ENCODE data around the gene PPP4R3A.
"Not testable (repeated sequence)": the region's sequence is repeated elsewhere in the genome, so short reads cannot be mapped to it uniquely, and the experiment has no call there.

The PPP4R3A gene

GRCh38 chr14:91503000-91503504 is 7.1 kb downstream of the PPP4R3A start:
- DNase-seq = no peak

- DNase-seq = no peak
These were observed 7.9 kb downstream of the PPP4R3A start for GRCh38 chr14:91501951-91502930.

GRCh38 chr14:91501348-91501747 is 8.8 kb downstream of the PPP4R3A start:
- DNase-seq = no peak

- DNase-seq = no peak
These were observed 13.3 kb downstream of the PPP4R3A start for GRCh38 chr14:91496790-91497189.

- not testable (repeated sequence) for DNase-seq
These were observed 15.6 kb downstream of the PPP4R3A start for GRCh38 chr14:91494392-91495065.

GRCh38 chr14:91493169-91493568 is 16.9 kb downstream of the PPP4R3A start:
- no peak for DNase-seq

- no peak for DNase-seq
These were observed 25.4 kb downstream of the PPP4R3A start for GRCh38 chr14:91484744-91485143.

- DNase-seq = no peak
These were observed 25.9 kb downstream of the PPP4R3A start for GRCh38 chr14:91484186-91484585.

- no peak for DNase-seq
These were observed 27.7 kb downstream of the PPP4R3A start for GRCh38 chr14:91482263-91483013.

GRCh38 chr14:91477388-91477787 is 32.7 kb downstream of the PPP4R3A start:
- no peak for DNase-seq

GRCh38 chr14:91473046-91473445 is 37.1 kb downstream of the PPP4R3A start:
- DNase-seq = no peak

- no peak for DNase-seq
These were observed 39.9 kb downstream of the PPP4R3A start for GRCh38 chr14:91470216-91470615.

GRCh38 chr14:91466192-91466591 is 43.9 kb downstream of the PPP4R3A start:
- no peak for DNase-seq

- DNase-seq = no peak
These were observed 45.4 kb downstream of the PPP4R3A start for GRCh38 chr14:91464615-91465205.

GRCh38 chr14:91458612-91459011 is 51.5 kb downstream of the PPP4R3A start:
- DNase-seq = no peak

- no peak for DNase-seq
These were observed 53.8 kb downstream of the PPP4R3A start for GRCh38 chr14:91456283-91456682.

- no peak for DNase-seq
These were observed 55.5 kb downstream of the PPP4R3A start for GRCh38 chr14:91454580-91454979.

GRCh38 chr14:91454155-91454554 is 56.0 kb downstream of the PPP4R3A start:
- no peak for DNase-seq

GRCh38 chr14:91453744-91454143 is 56.4 kb downstream of the PPP4R3A start:
- no peak for DNase-seq

GRCh38 chr14:91444335-91445020 is 65.6 kb downstream of the PPP4R3A start:
- no peak for DNase-seq

- no peak for DNase-seq
These were observed 70.8 kb downstream of the PPP4R3A start for GRCh38 chr14:91439345-91439744.

- DNase-seq = no peak
These were observed 71.3 kb downstream of the PPP4R3A start for GRCh38 chr14:91438845-91439244.

Data from activated CD4-positive, CD25-positive, alpha-beta regulatory T cell (primary cell).